Kidney tubule cell (primary cell): ENCODE measurements around the gene SLC1A7.
A peak's percentile ranks its signal among the peaks of the same experiment; 100 is the strongest.

ENCODE experiments used
- DNase-seq: peaks from one replicate; pipeline ENCODE4 v3.0.0-alpha.2; 2018; ENCODE audit warnings: low spot score

SLC1A7 gene

GRCh38 chr1:53115403-53116306 is 26.8 kb downstream of the SLC1A7 start:
- no peak for DNase-seq

DNA sequence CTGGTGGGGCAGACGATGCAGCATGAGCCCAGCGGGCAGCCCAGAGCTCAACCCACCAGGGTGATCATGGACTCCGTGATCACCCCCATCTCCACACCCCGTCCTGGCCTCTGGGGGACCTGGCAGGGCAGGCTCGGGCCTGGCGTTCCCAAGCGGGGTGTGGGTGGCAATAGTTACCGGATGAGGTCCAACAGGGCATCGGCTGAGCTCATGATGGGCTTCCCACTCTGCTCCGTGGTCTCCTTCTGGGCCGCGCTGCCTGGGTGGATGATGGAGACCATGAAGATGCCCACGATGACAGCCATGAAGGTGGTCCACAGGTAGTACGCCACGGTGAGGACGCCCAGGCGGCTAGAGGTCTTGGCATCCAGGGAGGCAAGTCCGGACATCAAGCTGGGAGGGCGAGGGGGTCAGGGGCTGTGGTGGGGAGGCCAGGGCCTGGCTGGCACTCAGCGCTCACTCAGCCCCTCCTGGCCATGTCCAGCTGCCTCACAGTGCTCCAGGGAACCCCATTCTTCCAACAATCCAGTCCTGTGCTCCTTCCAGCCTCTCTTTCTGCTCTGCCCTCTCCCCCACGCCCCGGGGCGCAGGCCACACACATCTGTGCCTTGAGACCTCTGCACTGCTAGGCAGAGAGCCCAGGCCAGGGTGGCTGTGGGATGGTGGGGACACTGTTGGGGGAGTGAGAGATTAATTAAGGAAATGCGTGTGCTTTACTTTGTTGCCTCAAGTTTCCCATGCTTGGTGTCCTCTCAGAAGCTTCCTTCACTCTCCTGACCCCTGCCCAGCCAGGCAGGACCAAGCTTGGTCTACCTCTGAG is 27.6 kb downstream of the SLC1A7 start:
- no peak for DNase-seq

DNA sequence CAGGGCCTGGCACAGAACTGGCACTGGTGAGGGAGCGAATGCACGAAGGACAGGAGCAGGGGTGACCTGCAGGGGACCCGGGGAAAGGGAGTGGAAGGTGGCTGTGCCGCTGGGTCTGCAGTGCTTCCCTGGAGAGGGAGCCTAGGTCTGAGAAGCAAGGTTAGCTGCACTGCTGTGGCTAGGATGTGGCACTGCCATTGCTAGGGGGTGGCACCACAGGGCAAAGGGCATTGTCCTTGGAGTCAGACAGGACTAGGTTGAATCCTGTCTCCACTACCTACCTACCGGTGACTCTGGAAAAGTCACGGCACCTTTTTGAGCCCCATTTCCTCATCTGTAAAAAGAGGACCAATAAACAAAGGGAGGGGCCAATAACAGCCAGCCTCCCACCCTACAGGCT is 28.3 kb downstream of the SLC1A7 start:
- DNase-seq, result no peak

- peak; percentile 18 for DNase-seq
Measured at GRCh38 chr1:53112861-53113260, 29.6 kb downstream of the SLC1A7 start.

GRCh38 chr1:53112271-53112774 is 30.1 kb downstream of the SLC1A7 start:
- peak; percentile 82 for DNase-seq

DNA sequence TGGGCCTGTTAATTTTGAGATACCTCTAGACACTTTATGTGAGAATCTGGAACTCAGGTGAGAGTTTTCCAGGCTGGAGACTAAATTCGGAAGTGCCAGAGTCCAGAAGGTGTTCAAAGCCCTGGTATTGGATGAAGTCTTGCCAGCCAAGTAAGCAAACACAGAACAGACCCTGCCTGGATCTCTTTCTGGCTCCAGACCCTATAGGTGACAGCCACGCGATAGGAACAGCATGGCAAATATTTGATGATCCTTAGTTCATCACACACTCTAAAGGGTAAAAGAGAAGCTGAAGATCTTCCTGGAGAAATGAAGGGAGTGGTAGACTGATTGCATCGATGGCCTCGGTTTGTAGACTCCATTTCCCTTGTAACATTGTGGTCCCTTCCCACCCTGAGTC is 30.7 kb downstream of the SLC1A7 start:
- DNase-seq, result no peak

DNA sequence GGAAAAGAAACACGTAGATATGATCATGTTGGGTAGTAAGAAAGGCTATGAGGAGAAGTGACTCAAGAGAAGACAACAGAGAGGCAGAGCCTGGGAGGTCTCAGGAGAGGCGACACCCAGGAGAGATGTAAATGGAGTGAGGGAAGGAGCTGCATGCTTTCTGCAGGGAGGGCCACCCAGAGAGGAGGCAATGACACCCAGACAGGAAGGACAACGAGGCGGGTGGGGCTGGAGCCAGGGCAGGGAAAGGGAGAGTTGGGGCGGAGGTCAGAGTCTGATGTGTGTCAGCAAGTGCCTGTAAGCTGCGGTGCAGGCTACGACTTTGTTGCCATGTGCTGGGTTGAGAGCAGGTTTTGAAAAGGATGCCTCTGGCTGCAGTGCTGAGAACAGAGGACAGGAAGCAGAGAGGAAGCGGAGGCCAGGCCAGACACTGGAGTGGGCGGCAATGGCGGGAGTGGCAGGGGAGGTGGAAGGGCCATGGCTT is 31.3 kb downstream of the SLC1A7 start:
- no peak for DNase-seq

DNA sequence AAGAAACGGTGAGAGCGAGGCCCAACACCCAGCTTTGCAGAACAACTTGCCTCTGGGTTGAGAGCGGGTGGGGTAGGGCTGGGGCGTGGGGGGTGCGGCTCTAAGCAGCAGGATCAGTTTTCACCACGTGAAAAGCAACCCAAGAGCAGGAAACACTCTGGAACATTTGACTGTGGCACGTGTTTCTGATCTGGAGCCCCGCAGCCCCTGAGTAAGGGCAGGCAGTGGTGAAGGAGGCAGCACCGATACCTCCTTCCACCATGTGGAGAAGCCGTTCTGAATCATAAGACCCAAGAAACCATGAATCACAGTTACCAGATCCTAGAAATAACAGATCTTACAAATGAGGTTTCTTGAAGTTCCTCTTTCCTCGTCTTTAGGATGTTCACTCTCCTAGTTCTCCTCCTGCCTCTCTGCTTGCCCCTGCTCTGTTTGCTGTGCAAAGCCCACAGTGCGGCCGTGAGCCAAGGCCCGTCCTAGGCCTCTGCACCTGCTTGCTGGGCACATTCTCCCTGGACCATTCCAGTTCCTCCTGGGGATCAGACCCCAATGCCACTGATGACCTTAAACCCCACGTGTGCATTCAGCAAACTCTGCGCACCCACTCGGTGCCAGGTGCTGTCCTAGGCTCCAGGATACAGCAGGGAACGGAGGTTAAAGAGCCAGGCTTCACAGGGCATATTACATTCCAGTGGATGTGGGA is 31.9 kb downstream of the SLC1A7 start:
- peak; percentile 22 for DNase-seq

GRCh38 chr1:53108646-53109580 is 33.5 kb downstream of the SLC1A7 start:
- DNase-seq, result no peak

DNA sequence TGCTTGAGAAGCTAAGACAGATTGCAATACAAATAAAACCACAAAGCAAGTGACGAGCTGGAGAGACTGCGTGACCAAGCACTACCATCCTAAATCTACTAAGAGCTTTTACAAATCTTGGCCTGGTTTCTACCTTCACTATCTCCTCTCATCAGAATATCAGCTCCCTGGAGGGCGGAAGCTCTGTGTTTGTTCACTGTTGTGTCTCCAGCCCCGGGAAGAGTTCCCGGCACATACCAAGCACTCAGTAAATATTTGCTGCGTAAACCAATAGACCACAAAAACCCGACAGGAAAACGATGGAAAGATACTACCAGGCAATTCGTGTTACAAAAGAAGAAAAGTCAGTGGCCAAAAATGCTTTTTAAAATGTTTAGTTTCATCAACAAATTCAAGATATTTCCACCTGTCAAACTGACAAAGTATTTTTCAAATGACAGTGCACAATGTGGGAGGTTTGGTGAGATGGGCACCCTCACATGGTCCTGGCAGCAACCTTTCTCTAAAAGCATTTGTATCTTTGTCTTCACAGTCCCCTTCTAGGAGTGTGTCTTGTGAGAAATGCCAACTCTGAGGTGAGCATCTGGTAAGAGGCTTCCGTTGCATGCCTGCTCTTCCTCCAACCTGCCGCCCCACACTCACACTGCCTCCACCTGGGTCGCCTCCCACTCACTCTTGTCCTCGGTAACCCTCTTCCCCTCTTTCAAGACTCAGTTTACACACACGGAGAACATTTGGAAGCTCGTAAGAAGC is 34.7 kb downstream of the SLC1A7 start:
- DNase-seq, result no peak

- DNase-seq, result no peak
Measured at GRCh38 chr1:53107090-53107489, 35.3 kb downstream of the SLC1A7 start.

DNA sequence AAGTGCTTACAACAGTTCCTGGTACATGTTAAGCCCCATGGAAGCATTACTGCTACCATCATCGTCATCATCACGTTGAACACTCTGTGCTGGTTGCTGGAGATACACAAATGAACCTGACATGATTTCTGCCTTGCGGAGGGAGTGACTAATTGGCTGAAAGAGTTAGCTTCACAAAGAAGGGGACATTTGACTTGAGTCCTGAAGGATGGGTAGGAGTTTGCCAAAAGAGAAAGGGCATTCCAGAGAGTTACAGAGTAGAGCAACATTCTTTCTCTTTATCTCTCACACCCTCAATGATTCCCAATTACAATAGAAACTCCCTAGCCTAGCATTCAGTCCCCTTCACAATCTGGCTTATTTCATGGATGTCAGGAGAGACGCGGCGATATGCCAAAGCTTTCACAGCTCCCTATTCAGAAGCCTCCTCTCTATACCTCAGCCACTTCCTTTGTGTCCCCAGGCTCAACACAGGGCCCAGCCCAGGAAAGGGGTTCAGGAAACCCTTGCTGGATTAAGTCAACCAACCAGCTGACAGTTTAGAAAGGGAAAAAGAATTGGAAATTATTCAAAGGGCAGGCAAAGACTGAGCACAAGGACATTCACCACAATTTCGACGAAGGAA is 38.0 kb downstream of the SLC1A7 start:
- DNase-seq, result no peak

DNA sequence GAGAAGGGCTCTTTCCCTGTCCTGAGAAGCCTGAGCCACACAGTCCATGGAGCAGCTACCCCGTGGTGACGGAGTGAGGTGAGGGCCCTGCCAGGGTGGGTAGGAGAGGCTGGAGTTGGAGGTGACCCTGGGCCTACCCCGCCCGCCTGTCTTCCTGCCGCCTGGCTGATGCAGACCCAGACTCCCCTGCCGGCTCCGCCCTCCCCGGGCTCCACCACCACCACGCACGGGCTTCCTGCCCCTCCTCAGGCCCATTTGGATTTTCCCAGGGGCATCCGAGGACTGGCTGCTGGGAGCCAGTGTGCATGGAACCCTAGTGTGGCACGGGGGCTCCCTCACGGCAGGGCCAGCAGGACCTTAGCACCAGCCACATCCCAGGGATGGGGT is 47.9 kb downstream of the SLC1A7 start:
- DNase-seq, result no peak

DNA sequence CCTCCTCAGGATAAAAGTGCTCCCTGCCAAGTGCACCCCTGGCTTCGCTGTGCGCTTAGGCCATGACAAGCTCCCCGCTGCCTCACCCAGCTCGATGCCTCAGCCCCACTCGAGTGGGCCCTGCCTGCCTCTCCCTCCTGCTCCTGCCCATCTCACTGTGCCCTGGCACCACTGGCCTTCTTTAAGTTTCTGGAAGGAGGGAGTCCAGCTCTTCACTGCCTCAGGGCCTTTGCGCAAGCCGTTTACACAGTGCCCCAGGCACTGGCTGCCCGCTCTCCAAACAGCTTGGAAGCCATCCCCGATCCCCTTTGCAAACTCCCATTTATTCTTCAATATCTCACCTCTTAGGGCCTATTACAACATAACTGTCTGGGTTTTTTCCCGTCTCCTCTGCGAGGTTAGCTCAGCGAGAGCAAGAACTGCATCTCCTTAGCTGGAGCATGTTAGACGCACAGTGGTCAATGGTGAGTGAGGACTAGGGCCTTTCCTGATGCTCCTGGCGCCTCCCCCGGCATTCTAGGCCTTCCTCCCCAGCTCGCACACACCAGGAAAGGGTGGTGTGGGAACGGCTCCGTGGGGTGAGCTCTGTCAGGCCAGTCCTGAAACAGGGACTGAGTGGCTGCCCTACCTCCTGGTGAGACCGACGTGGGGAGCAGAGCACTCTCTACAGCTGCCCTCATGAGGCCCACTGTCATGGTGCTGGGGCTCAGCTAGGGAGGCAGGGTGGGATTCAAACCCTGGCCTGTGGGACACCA is 48.5 kb downstream of the SLC1A7 start:
- DNase-seq, result no peak

- no peak for DNase-seq
Measured at GRCh38 chr1:53093451-53093754, 49.0 kb downstream of the SLC1A7 start.

DNA sequence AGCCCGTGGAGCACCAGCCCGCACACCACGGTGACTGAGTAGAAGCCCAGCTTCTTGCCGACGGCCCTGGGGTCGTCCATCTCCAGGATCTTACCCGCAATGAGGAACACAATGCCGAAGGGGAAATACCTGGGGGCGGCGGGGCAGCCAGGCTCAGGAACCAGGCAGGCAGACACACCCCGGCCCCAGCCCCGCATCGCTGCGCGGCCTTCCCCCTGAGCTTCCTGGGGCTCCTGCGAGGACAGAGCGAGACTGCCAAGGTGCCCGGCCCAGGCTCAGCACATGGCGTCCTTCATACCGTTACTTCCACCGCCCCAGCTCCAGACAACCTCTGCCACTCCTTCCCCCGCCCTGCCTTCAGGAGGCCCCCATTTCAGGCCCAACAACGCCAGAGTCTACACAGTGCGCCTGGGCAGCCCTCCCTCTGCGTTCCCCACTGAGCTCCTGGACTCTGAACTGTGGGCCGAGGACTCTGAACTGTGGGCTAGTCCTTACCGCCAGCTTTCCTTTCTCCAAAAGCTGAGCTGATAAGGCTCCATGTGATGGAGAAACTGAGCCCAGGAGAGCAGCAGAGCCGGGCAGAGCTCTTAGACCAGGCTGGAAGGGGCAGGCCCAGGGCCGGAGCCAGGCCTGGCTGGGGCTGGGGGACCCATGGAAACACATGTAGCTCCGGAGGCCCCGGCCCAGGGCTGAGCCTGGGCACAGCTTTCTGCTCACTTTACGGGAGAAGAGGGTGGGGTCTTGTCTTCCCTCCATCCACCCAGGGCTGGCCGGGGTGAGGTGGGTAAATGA is 49.6 kb downstream of the SLC1A7 start:
- DNase-seq, result no peak

- no peak for DNase-seq
Measured at GRCh38 chr1:53091841-53092645, 50.4 kb downstream of the SLC1A7 start.
